Stimulated activated CD4-positive, alpha-beta T cell treated with anti-CD3 and anti-CD28 coated beads, Interleukin-2, amount 100 ng/mL, for 24 hours (primary cell): Measurements from ENCODE around the gene PCDHB16.
"Not testable (repeated sequence)": the region's sequence is repeated elsewhere in the genome, so short reads cannot be mapped to it uniquely, and the experiment has no call there.

ENCODE experiments used
- DNase-seq, 2 donors: peaks; one replicate each; pipeline ENCODE4 v3.0.0-alpha.2; 2020

PCDHB16 gene

DNA sequence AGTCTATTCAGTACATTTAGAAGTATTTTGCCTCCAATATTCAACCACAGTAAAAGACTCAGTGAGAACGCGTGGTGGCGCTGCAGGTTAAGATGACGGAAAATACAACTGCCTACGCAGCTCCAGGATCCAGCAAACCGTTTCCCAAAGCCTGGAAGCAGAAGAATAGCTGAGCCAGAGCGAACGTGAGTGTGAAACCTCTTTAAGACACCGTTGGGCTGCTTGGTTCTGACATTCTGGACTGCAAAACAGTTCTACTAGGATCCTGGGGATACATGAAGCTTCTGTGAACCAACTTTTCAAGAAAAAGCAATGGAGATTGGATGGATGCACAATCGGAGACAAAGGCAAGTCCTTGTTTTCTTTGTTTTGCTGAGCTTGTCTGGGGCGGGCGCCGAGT lies at the start of gene PCDHB16:
TSS of gene PCDHB16 (plus strand) at position 140 of the 400 bp plus-strand sequence. CDS start at position 313, 173 bp downstream.
- peak in 1 of 2 donors; percentile 11 for DNase-seq

DNA sequence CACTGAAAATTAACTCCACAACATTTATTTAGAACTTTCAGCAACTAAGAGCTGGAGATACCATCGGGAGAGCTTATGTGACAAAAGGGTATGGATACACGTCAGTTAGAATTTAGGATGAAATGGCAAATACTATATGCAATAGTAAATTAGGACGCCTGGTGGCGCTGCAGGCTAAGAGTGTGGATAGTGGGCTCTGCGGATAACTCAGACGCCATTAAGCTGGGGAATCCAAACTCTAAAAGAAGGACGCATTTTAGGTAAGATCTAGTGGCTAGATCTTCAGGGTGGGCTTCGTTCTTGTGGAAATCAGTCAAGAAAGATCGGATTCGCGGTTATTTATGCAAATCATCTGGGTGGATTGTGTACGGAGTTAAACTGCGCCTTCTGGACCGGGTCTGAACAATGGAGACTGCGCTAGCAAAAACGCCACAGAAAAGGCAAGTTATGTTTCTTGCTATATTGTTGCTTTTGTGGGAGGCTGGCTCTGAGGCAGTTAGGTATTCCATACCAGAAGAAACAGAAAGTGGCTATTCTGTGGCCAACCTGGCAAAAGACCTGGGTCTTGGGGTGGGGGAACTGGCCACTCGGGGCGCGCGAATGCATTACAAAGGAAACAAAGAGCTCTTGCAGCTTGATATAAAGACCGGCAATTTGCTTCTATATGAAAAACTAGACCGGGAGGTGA lies 47.0 kb upstream of the PCDHB16 start, which contains the start of gene PCDHB5:
TSS of gene PCDHB5 (plus strand) at position 177 of the 688 bp plus-strand sequence. CDS start at position 406, 229 bp downstream.
- DNase-seq: no peak

DNA sequence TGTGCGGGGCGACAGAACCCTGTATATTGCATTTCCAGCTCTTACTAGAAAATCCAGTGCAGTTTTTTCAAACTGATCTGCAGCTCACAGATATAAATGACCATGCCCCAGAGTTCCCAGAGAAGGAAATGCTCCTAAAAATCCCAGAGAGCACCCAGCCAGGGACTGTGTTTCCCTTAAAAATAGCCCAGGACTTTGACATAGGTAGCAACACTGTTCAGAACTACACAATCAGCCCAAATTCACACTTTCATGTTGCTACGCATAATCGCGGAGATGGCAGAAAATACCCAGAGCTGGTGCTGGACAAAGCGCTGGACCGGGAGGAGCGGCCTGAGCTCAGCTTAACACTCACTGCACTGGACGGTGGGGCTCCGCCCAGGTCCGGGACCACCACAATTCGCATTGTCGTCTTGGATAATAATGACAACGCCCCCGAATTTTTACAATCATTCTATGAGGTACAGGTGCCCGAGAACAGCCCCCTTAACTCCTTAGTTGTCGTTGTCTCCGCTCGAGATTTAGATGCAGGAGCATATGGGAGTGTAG lies 46.4 kb upstream of the PCDHB16 start:
- no peak for DNase-seq

DNA sequence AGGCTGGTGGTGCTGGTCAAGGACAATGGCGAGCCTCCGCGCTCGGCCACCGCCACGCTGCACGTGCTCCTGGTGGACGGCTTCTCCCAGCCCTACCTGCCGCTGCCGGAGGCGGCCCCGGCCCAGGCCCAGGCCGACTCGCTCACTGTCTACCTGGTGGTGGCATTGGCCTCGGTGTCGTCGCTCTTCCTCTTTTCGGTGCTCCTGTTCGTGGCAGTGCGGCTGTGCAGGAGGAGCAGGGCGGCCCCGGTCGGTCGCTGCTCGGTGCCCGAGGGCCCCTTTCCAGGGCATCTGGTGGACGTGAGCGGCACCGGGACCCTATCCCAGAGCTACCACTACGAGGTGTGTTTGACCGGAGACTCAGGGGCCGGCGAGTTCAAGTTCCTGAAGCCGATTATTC lies 44.8 kb upstream of the PCDHB16 start:
- not testable (repeated sequence) for DNase-seq

DNA sequence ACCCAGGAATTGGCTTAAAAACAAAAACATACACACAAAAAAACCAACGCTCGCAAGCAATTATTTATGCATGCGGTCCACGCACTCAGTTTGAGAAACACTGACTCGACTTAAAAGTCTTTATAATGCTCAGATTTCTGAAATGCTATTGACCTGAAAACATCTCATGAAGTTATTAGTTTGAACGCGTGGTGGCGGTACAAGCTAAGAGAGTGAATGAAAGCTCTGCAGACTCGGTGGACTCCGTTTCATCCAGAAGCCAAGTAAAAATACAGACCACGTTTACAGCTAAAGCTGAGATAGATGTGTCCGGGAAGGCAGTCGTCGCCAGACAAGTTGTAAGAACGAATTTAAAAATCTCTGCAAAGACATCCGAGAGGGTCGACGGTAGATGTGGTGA lies 32.4 kb upstream of the PCDHB16 start, which contains the start of gene PCDHB6:
TSS of gene PCDHB6 (plus strand) at position 246 of the 400 bp plus-strand sequence. CDS start 201 bp downstream, outside the sequence.
- DNase-seq: no peak

DNA sequence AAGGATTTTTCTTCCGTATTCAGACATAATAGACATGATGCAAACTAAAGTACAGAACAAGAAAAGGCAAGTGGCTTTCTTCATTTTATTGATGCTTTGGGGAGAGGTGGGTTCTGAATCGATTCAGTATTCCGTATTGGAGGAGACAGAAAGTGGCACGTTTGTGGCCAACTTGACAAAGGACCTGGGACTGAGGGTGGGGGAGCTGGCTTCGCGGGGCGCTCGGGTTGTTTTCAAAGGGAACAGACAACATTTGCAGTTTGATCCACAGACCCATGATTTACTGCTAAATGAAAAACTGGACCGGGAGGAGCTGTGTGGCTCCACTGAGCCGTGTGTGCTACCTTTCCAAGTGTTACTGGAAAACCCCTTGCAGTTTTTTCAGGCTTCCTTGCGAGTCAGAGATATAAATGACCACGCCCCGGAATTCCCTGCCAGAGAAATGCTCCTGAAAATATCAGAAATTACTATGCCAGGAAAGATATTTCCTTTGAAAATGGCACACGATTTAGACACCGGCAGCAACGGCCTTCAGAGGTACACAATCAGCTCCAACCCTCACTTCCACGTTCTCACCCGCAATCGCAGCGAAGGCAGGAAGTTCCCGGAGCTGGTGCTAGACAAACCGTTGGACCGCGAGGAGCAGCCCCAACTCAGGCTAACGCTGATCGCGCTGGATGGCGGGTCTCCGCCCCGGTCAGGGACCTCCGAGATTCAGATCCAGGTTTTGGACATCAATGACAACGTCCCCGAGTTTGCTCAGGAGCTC lies 31.8 kb upstream of the PCDHB16 start:
- DNase-seq: no peak

DNA sequence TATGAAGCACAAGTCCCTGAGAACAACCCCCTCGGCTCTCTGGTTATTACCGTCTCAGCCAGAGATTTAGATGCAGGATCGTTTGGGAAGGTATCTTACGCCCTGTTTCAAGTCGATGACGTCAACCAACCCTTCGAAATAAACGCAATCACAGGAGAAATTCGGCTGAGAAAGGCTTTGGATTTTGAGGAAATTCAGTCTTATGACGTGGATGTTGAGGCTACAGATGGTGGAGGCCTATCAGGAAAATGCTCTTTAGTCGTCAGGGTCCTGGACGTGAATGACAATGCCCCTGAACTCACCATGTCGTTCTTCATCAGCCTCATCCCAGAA lies 31.2 kb upstream of the PCDHB16 start:
- no peak for DNase-seq

DNA sequence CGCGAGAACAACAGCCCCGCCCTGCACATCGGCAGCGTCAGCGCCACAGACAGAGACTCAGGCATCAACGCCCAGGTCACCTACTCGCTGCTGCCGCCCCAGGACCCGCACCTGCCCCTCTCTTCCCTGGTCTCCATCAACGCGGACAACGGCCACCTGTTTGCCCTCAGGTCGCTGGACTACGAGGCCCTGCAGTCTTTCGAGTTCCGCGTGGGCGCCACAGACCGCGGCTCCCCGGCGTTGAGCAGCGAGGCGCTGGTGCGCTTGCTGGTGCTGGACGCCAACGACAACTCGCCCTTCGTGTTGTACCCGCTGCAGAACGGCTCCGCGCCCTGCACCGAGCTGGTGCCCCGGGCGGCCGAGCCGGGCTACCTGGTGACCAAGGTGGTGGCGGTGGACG lies 30.6 kb upstream of the PCDHB16 start:
- not testable (repeated sequence) for DNase-seq

DNA sequence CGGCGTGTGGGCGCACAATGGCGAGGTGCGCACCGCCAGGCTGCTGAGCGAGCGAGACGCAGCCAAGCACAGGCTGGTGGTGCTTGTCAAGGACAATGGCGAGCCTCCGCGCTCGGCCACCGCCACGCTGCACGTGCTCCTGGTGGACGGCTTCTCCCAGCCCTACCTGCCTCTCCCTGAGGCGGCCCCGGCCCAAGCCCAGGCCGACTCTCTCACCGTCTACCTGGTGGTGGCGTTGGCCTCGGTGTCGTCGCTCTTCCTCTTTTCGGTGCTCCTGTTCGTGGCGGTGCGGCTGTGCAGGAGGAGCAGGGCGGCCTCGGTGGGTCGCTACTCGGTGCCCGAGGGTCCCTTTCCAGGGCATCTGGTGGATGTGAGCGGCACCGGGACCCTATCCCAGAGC lies 30.1 kb upstream of the PCDHB16 start:
- not testable (repeated sequence) for DNase-seq

DNA sequence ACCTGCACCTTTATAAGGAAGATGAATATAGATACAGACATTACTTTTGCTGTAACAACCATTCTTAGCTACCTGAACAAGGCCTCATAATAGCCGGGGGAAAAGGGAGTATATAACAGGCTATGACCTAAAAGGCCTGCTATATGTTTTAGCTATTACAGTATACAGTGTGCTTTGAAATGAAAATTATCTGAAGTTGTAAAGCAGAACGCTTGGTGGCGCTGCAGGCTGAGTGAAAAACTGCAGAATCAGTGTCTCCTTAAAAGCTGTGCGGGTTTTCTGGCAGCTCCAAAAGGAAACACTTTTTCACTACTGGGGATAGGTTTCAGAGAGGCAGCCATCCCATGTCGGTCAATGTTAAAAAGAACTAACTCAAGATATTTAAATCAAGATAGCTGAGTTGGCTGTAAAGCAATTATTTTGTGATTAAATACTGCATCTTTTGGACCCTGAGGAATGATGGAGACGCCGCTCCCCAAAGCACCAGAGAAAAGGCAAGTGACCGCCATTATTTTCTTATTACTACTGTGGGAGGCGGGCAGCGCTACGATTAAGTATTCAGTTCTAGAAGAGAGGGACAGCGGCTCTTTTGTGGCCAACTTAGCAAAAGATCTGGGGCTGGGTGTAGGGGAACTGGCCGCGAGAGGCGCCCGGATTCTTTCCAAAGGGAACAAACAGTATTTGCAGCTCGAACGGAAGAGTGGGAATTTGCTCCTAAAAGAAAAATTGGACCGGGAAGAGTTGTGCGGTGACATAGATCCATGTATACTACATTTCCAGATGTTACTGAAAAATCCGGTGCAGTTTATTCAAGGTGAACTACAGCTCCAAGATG lies 26.4 kb upstream of the PCDHB16 start:
- no peak for DNase-seq

DNA sequence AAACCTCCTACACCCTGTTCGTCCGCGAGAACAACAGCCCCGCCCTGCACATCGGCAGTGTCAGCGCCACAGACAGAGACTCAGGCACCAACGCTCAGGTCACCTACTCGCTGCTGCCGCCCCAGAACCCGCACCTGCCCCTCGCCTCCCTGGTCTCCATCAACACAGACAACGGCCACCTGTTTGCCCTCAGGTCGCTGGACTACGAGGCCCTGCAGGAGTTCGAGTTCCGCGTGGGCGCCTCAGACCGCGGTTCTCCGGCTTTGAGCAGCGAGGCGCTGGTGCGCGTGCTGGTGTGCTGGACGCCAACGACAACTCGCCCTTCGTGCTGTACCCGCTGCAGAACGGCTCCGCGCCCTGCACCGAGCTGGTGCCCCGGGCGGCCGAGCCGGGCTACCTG lies 24.8 kb upstream of the PCDHB16 start:
- DNase-seq: not testable (repeated sequence)

DNA sequence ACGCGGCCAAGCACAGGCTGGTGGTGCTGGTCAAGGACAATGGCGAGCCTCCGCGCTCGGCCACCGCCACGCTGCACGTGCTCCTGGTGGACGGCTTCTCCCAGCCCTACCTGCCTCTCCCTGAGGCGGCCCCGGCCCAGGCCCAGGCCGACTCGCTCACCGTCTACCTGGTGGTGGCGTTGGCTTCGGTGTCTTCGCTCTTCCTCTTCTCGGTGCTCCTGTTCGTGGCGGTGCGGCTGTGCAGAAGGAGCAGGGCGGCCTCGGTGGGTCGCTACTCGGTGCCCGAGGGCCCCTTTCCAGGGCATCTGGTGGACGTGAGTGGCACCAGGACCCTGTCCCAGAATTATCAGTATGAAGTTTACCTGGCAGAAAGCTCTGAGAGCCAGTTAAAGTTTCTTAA lies 24.3 kb upstream of the PCDHB16 start:
- DNase-seq: not testable (repeated sequence)

DNA sequence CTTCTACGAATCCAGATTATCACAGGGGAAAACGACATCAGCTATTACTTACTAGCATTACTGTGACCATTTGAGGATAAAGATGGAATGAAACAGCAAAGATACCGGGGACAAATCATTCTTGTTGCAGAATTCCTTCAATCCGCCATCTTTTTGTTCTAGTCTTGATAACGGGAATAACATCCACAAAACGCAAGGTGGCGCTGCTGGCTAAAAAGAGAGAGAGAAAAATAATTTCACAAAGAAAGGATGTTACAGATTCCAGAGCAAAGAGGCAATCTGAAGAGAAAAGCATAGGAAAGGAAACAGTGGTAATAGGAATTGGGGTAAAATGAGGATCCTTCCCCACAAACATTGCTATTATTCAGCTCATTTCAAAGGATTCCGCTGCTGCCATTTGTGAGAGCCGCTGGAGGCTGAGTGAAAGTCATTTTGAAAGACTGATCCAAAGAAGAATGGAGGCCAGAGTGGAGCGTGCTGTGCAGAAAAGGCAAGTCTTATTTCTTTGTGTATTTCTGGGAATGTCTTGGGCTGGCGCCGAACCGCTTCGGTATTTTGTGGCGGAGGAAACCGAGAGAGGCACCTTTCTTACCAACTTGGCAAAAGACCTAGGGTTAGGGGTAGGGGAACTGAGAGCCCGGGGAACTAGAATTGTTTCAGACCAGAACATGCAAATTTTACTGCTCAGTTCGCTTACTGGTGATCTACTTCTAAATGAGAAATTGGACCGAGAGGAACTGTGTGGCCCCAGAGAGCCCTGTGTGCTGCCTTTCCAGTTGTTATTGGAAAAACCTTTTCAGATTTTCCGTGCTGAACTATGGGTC lies 9.6 kb upstream of the PCDHB16 start, which contains the start of gene PCDHB7:
TSS of gene PCDHB7 (plus strand) at position 264 of the 824 bp plus-strand sequence. CDS start at position 456, 192 bp downstream.
- peak in 1 of 2 donors; percentile 31 for DNase-seq

DNA sequence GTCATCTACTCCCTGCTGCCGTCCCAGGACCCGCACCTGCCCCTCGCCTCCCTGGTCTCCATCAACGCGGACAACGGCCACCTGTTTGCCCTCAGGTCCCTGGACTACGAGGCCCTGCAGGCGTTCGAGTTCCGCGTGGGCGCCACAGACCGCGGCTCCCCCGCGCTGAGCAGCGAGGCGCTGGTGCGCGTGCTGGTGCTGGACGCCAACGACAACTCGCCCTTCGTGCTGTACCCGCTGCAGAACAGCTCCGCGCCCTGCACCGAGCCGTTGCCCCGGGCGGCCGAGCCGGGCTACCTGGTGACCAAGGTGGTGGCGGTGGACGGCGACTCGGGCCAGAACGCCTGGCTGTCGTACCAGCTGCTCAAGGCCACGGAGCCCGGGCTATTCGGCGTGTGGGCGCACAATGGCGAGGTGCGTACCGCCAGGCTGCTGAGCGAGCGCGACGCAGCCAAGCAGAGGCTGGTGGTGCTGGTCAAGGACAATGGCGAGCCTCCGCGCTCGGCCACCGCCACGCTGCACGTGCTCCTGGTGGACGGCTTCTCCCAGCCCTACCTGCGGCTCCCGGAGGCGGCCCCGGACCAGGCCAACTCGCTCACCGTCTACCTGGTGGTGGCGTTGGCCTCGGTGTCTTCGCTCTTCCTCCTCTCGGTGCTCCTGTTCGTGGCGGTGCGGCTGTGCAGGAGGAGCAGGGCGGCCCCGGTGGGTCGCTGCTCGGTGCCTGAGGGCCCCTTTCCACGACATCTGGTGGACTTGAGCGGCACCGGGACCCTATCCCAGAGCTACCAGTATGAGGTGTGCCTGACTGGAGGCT lies 7.7 kb upstream of the PCDHB16 start:
- DNase-seq: not testable (repeated sequence)

DNA sequence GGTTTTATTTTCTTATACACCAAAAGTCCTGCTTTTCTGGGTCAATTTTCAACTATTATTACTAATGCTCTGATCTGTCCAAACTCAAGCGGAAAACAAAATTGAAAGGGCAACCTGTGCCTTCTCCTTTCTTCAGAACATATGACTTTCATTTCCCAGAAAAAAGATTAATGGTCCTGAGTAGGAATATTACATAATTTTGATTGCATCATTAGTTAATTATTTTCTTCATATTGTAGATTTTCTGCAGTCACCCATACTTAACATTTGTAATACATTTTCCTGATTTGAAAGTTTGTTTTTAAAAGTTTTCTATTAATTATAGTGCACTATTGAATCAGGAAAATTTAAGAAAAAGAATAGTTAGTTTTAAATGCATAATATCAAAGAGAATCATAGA lies 6.3 kb upstream of the PCDHB16 start:
- no peak for DNase-seq

DNA sequence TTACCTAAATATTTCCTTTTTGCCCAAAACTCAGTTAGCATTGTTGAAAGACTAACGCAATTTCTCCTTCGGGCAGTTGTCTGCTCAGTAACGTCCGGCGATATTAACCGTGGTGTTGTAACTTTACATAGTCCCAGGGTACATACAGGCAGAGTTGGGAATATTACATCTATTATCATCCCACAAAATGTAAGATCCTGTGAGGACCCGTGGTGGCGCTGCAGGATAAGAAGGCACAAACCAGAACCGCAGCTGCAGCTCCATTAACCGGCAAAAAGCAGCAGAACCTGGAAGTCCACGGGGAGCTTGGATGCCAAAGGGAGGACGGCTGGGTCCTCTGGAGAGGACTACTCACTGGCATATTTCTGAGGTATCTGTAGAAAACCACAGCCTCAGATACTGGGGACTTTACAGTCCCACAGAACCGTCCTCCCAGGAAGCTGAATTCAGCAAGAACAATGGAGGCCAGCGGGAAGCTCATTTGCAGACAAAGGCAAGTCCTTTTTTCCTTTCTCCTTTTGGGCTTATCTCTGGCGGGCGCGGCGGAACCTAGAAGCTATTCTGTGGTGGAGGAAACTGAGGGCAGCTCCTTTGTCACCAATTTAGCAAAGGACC lies 4.5 kb upstream of the PCDHB16 start, which contains the start of gene PCDHB8:
TSS of gene PCDHB8 (plus strand) at position 214 of the 615 bp plus-strand sequence. CDS start at position 459, 245 bp downstream.
- not testable (repeated sequence) for DNase-seq

DNA sequence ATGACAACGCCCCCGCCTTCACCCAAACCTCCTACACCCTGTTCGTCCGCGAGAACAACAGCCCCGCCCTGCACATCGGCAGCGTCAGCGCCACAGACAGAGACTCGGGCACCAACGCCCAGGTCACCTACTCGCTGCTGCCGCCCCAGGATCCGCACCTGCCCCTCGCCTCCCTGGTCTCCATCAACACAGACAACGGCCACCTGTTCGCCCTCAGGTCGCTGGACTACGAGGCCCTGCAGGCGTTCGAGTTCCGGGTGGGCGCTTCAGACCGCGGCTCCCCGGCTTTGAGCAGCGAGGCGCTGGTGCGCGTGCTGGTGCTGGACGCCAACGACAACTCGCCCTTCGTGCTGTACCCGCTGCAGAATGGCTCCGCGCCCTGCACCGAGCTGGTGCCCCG lies 2.8 kb upstream of the PCDHB16 start:
- not testable (repeated sequence) for DNase-seq

DNA sequence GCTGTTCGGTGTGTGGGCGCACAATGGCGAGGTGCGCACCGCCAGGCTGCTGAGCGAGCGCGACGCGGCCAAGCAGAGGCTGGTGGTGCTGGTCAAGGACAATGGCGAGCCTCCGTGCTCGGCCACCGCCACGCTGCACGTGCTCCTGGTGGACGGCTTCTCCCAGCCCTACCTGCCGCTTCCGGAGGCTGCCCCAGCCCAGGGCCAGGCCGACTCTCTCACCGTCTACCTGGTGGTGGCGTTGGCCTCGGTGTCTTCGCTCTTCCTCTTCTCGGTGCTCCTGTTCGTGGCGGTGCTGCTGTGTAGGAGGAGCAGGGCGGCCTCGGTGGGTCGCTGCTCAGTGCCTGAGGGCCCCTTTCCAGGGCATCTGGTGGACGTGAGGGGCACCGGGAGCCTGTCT lies 2.3 kb upstream of the PCDHB16 start:
- DNase-seq: not testable (repeated sequence)

DNA sequence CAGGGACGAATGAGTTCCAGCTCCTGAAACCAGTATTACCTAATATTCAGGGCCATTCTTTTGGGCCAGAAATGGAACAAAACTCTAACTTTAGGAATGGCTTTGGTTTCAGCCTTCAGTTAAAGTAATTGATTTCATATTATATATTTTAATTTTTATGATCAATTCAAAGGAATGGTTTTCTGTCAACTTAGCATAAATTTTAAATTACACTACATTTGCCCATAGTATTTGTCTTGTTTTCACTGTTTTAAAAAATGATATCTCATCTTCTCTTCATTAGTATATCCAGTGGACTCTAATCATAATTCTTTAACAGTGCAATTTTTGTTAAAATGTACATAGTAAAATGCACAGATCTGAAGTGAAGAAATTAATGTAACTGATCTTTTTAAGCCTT lies 1.9 kb upstream of the PCDHB16 start:
- DNase-seq: no peak
